HAP-1 (cell line): ENCODE results near the gene DLGAP1.
"Not testable (repeated sequence)": the region's sequence is repeated elsewhere in the genome, so short reads cannot be mapped to it uniquely, and the experiment has no call there.

ENCODE experiments used
- DNase-seq, 2 experiments: peaks; one replicate each; pipeline ENCODE4 v3.0.0-alpha.2; 2016 to 2020; ENCODE audit warnings: low spot score in 2 of 2
- H3K27me3 ChIP-seq: fragments of 250-450 bp; sonication (Bioruptor Pico); 2 replicates; pipeline ENCODE4 v1.5.1; 2020; ENCODE audit warnings: low read depth, mild to moderate bottlenecking, moderate library complexity
- H3K36me3 ChIP-seq: fragments of 250-450 bp; sonication (Bioruptor Pico); replicated peaks from 2 replicates; pipeline ENCODE4 v1.5.1; 2020; ENCODE audit warnings: mild to moderate bottlenecking
- H3K4me1 ChIP-seq: fragments of 250-450 bp; sonication (Bioruptor Pico); 2 replicates; pipeline ENCODE4 v1.5.1; 2020; ENCODE audit warnings: mild to moderate bottlenecking
- H3K4me3 ChIP-seq: fragments of 250-450 bp; sonication (Bioruptor Pico); 2 replicates; pipeline ENCODE4 v1.5.1; 2020; ENCODE audit warnings: mild to moderate bottlenecking, moderate library complexity
- H3K9me3 ChIP-seq: fragments of 250-450 bp; sonication (Bioruptor Pico); 2 replicates; pipeline ENCODE4 v1.5.1; 2020; ENCODE audit warnings: mild to moderate bottlenecking, moderate library complexity
- in situ Hi-C: fragments of 300-500 bp; cut with MboI; formaldehyde crosslinking; loops from 3 replicates; pipeline ENCODE4 v1.14.3; 2020; ENCODE audit warnings: low sequenced_read_pairs, inconsistent platforms, mixed read lengths

Gene DLGAP1

DNA sequence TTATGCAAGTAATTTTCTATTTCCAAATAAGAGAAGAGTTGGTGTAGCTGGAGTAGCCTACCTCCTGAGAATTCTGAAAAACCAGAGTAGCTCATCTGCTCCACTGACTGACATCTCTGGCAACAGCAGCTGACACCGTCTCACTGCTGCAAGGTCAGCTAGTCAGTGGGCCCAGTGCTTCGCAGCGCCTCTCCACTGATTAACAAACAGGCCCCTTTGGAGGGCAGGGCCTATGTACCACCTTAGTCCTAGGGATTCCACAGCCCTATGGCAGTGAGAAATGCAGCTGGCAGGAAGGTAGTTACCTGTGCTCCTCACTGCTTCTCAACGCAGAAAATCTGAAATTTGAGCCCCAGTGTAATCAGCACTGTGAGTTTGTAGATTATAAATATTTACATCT lies 97.5 kb downstream of the DLGAP1 start:
- Histone ChIP-seq H3K9me3 (no peaks in the 10 kb centered on the region; the same call in 1 of the 2 replicates), H3K27me3 (no peaks in the 10 kb centered on the region), H3K36me3 (no peaks in the 10 kb centered on the region), H3K4me1 (peaks cover 17% of the 10 kb centered on the region), H3K4me3 (no peak overlapping the region)
- no peak for DNase-seq
- in situ Hi-C loops, result no loop called here

DNA sequence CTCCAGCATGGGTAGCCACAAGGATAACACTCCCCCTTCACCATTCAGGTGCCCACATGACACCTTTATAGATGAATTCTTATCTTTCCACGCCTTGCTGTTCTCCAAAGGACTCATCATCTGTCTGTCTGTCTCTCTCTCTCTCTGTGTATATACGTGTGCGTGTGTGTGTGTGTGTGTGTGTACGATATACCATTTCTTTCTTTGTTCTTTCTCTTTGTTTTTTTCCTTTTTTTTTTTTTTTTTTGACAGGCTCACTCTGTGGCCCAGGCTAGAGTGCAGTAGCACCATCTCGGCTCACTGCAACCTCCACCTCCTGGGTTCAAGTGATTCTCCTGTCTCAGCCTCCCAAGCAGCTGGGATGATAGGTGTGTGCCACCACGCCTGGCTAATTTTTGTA lies 98.2 kb downstream of the DLGAP1 start:
- Histone ChIP-seq H3K9me3 (no peaks in the 10 kb centered on the region; the same call in 1 of the 2 replicates), H3K36me3 (no peaks in the 10 kb centered on the region), H3K27me3 (no peaks in the 10 kb centered on the region), H3K4me1 (peaks cover 17% of the 10 kb centered on the region), H3K4me3 (no peak overlapping the region)
- in situ Hi-C loops, result no loop called here
- DNase-seq, result no peak

DNA sequence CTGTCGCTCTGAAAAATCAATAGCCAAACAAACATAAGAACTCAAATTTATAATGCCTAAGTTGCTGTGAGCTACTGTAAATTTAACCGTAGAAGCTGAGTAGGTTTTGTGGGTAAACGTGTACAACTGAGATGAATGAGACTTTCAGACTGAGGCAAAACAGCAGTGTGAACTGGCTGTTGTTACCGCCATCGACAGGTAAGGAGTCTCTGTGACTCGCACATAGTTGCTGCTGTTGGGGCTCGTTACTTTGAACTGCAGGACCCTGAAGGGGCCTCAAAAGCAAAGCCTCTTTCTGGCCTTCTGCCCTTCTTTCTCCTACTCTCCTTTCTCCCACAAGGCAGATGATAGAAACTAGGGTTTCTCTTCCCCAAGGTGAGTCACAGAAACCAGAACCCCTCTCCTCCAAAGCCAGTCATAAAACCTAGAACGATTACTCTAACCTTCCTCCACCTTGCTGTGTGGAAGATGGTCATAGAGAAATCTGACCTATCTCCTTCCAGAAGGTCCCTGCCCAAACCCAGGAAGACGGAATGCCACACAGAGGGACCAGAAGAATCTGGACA lies 101.2 kb downstream of the DLGAP1 start:
- DNase-seq, result no peak
- H3K4me3 ChIP-seq, result no peak overlapping the region
- no peaks in the 10 kb centered on the region for H3K9me3 ChIP-seq
- no peaks in the 10 kb centered on the region for H3K27me3 ChIP-seq
- in situ Hi-C loops, result no loop called here
- no peaks in the 10 kb centered on the region for H3K36me3 ChIP-seq
- peaks cover 19% of the 10 kb centered on the region for H3K4me1 ChIP-seq

DNA sequence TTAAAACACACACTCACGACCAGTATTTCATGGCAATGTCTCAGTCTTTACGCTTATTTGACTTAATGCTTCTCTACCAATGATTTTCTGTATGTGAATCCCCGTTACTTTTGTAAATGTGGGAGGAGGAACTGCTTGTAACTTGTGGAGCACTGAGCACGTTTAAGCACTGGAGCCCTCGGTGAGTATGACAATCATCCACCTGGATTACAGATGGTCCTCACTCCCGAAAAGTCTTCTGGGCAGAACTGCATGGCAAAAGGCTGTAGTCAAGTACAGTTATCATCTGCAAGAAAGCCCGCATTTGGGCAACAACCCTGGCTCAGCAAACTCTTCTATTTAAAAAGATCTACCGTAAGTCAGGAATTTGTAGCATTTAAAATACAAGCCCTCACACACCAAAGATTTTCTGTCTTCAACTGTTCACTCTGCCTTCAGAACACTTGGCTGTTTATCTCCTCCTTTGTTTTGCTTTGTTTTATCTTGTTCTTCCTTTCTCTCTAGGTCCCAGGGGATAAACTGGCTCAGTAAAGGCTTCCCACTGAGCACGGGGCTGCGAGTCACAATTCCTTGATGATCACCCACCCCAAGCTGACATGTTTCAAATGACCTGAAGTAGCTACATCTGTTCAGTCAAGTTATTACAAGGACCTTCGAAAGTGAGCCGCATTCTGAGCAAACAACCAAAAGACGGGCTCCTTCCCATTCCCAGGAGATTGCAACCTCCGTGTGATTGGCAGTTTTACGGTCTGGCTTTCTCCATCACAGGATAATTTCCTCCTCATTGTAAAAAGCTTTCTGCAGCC lies 102.2 kb downstream of the DLGAP1 start:
- DNase-seq, result peak; percentile 63 to 74
- H3K9me3 ChIP-seq, result no peaks in the 10 kb centered on the region
- no peaks in the 10 kb centered on the region for H3K27me3 ChIP-seq
- in situ Hi-C loops, result no loop called here
- H3K4me3 ChIP-seq, result no peak overlapping the region
- no peaks in the 10 kb centered on the region for H3K36me3 ChIP-seq
- peaks cover 19% of the 10 kb centered on the region for H3K4me1 ChIP-seq

DNA sequence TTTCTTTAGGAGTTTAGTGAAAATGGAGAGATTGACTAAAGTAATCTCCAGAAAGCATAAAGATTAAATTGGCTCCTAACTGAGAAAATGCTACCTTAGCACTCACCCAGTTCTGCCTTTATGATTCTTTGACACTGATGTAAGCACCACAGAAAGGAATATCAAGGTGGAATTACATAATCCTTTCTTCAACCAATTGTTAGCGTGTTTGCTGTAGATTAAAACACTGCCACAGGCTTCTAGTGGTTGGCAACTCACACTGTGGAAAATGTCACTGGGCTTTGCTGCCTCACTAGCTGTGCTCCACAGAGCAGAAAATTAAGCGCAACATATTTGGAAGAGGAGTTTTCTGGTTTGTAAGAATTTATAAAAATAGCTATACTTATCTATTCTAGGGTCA lies 104.1 kb downstream of the DLGAP1 start:
- Histone ChIP-seq H3K27me3 (no peaks in the 10 kb centered on the region), H3K4me3 (no peak overlapping the region), H3K4me1 (peaks cover 19% of the 10 kb centered on the region), H3K36me3 (no peaks in the 10 kb centered on the region), H3K9me3 (no peaks in the 10 kb centered on the region)
- DNase-seq, result no peak
- in situ Hi-C loops, result no loop called here

DNA sequence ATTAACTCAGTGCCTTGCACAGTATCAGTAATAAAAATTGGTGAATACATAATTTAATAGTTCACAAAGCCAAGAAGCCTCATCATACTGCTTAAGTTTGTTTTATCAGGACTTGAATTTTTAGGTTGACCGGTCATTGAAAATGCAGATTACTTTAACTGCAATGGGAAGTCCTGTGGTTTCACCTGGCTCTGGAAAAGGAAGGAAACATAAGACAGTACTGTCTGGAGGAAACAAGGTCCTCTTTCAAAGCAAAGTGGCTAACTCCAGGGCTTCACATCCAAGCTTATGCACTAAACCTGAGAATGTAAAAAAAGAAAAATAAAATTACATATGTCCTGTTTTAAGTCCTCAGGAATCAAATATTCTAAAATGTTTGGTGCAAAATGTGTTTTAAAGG lies 119.7 kb downstream of the DLGAP1 start:
- Histone ChIP-seq H3K4me3 (no peak overlapping the region), H3K4me1 (no peaks in the 10 kb centered on the region), H3K27me3 (no peaks in the 10 kb centered on the region), H3K9me3 (no peaks in the 10 kb centered on the region), H3K36me3 (no peaks in the 10 kb centered on the region)
- in situ Hi-C loops, result no loop called here
- DNase-seq, result no peak

DNA sequence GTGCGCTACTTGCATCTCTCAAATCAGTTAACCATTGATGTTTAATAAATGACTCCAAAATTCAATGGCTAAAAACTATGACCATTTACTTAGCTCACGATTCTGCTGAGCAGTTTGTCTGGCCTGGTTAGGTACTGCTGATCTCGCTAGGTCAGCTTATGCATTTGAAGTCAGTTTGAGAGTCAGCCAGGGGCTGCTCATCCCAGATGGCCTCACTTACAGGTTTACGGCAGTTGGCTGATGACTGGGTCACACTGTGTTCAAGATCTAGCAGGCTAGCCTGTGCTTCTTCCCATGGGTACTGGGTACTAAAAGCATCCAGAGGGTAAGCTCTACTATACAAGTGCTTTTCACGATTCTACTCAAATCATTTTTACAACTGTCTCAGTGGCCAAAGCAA lies 122.1 kb downstream of the DLGAP1 start:
- no peaks in the 10 kb centered on the region for H3K36me3 ChIP-seq
- in situ Hi-C loops, result no loop called here
- peaks cover 6% of the 10 kb centered on the region for H3K4me1 ChIP-seq
- H3K4me3 ChIP-seq, result no peak overlapping the region
- H3K27me3 ChIP-seq, result no peaks in the 10 kb centered on the region
- H3K9me3 ChIP-seq, result no peaks in the 10 kb centered on the region
- no peak for DNase-seq

DNA sequence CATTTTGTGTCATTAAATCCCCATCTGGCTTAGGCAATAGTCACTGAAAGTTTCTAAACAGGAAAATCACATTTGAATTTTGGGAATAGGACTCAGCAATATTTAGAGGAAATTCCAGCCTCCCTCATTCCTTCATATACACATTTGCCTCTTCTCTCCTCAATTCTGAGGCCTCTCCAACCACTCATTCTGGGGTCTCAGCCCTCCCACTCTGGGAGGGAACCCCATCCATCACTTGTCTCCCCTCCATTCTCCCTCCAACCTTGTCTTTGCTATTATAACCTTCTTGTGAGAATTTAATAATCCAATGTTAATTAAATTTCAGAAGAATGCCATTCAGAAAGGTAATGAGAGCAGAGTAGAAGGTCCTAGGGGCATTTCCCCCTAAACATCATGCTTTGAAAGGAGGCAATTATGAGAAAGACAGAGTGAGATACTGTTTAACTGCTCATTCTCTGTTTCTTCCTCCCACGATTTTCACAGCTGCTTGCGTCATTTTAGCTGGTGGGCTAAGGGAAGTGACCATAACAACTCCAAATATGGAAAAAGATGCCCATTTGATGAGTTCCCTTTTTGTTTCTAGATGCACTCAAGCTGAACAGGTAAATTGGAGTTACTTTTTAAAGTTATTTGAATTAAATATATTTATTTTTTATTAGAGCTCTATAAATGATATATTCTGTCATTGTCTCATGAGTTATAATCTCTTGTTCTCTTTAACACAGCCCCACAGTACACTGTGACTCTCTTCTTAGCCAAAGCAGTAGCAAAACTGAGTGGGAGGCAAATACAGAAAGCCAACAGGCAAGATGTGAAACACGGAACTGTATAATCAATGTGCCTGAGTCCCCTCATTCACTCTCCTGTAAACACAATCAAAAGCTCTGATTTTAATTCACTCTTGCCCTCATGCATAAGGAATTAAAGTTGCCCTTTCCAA lies 135.1 kb downstream of the DLGAP1 start:
- DNase-seq, result no peak
- Histone ChIP-seq H3K4me3 (no peak overlapping the region), H3K9me3 (no peaks in the 10 kb centered on the region), H3K4me1 (peaks cover 8% of the 10 kb centered on the region), H3K27me3 (no peaks in the 10 kb centered on the region), H3K36me3 (no peaks in the 10 kb centered on the region)
- in situ Hi-C loops, result no loop called here

DNA sequence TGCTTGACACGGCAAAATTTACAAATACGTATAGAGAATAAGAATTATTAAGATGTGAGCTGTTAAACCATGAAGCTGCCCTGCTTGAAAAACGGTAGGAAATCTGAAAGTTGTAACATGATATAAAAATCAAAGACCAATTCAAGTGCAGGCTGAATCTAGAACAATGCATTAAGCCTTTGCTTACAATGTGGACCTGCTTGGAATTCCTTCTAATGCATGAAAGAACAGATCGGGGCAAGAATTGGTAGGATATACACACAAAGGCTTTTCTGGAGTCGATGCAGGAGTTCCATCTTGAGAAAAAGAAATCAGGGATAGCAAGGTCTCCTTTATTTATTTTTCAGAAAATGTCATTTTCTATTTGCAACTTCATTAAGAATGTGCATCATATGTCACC lies 136.8 kb downstream of the DLGAP1 start:
- no peaks in the 10 kb centered on the region for H3K9me3 ChIP-seq
- no peak overlapping the region for H3K4me3 ChIP-seq
- H3K36me3 ChIP-seq, result no peaks in the 10 kb centered on the region
- in situ Hi-C loops, result no loop called here
- no peaks in the 10 kb centered on the region for H3K27me3 ChIP-seq
- DNase-seq, result peak in 1 of 2 experiments; percentile 59
- peaks cover 8% of the 10 kb centered on the region for H3K4me1 ChIP-seq

DNA sequence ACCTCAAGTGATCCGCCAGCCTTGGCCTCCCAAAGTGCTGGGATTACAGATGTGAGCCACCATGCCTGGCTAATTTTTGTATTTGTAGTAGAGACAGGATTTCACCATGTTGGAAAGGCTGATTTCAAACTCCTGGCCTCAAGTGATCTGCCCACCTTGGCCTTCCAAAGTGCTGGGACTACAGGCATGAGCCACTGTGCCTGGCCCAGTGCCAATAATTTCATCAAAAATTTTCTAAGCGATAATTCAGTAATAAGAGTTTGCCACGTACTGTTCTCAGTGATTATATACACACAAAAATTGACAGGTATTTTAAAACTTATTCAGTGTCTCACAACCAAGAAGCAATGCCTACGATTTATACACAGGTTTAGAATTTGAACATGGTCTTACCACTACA lies 143.2 kb downstream of the DLGAP1 start:
- H3K27me3 ChIP-seq, in situ Hi-C loops, DNase-seq, H3K36me3 ChIP-seq, H3K4me1 ChIP-seq, H3K4me3 ChIP-seq, H3K9me3 ChIP-seq: not testable (repeated sequence)

DNA sequence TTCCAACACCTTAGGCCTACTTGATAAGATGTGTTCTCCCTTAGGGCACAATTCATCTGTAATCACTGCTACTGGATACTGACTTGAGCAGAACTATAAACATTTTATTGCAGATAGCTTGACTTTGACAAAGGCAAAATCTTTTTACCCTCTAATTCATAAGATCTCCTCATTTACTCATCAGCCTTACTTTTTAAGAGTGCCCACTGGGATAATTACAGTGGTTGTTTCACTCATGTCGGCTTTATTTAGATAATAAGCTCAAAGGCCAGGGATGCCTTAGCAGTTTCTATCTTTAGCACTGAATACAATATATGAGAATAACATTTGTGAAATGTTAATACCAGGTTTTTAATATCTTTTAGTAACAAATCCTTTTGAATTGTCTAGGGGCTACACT lies 144.0 kb downstream of the DLGAP1 start:
- Histone ChIP-seq H3K4me1 (peaks cover 4% of the 10 kb centered on the region), H3K36me3 (no peaks in the 10 kb centered on the region), H3K9me3 (no peaks in the 10 kb centered on the region), H3K4me3 (no peak overlapping the region), H3K27me3 (no peaks in the 10 kb centered on the region)
- no peak for DNase-seq
- in situ Hi-C loops, result no loop called here

DNA sequence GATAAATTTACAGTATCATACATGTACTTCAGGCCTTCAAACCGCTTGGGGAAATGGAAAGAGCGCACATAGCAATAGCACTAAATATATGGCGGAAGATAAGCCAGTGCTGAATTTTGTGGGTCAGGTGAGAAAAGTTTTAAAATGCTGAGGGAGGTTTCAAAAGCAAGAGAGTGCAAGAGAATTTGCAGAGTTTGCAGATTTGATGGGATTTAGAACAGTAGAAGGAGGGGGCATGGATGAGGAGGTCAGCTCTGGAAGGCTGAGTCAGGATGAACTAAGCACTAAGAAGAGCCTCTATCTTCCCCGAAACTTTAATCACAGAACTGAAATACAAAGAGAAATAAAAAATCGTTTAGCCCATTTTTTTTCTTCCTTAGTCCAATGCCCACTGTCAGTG lies 145.9 kb downstream of the DLGAP1 start:
- Histone ChIP-seq H3K27me3 (no peaks in the 10 kb centered on the region), H3K4me3 (no peak overlapping the region), H3K36me3 (no peaks in the 10 kb centered on the region), H3K9me3 (no peaks in the 10 kb centered on the region), H3K4me1 (peaks cover 4% of the 10 kb centered on the region)
- in situ Hi-C loops, result no loop called here
- no peak for DNase-seq

DNA sequence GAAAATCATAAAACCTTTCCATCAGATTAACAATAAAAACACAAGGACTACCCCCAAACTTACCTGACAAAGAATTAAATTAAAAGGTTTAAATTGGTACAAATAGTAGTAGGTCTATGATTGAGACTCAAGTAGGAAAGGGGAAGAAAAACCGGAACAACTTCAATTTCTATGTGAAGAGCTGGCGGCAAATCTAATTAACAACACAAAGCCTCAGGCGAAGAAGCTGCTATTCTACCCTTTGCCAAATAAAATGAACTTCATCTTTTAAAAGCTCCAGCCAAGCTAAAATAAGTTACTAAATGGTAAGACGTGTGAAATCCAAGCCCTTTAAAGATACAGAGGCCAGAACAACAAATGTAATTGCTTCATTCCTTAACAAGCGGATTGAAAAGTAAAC lies 146.5 kb downstream of the DLGAP1 start:
- no peaks in the 10 kb centered on the region for H3K27me3 ChIP-seq
- H3K4me3 ChIP-seq, result no peak overlapping the region
- in situ Hi-C loops, result no loop called here
- DNase-seq, result peak in 1 of 2 experiments; percentile 38
- no peaks in the 10 kb centered on the region for H3K9me3 ChIP-seq
- peaks cover 4% of the 10 kb centered on the region for H3K4me1 ChIP-seq
- no peaks in the 10 kb centered on the region for H3K36me3 ChIP-seq

DNA sequence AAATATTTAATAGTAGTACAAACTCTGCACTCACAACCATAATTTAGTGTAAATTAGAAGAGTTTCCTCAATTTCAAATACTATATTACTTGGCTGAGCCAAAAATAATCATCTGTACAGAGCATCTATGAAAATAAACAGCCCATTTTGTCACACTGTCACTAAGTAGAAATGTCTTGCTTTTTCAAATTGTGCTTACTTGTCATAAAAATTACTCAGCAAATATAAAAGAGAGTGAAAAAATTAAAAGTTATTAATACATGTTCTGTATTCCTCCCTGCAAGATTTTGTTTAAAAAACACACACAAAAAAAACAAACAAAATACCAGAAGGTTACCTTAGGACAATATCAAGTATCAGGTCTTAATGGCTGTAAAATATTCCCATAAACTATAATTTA lies 155.7 kb downstream of the DLGAP1 start:
- in situ Hi-C loops, result no loop called here
- H3K9me3 ChIP-seq, result no peaks in the 10 kb centered on the region
- H3K36me3 ChIP-seq, result no peaks in the 10 kb centered on the region
- H3K27me3 ChIP-seq, result no peaks in the 10 kb centered on the region
- no peaks in the 10 kb centered on the region for H3K4me1 ChIP-seq
- DNase-seq, result no peak
- H3K4me3 ChIP-seq, result no peak overlapping the region
